Measurements from ENCODE around the gene FHIT. TPM values are rescaled to one million over a fixed set of nuclear protein-coding genes. Genes with fewer than 3 reads are reported as not detected.
A peak's percentile ranks its signal among the peaks of the same experiment; 100 is the strongest.

The FHIT gene
- total and polyA plus RNA-seq, 2 donors from 2014 or later, result 20.2 to 61.2 TPM

- Histone ChIP-seq H3K4me1 (ENCODE audit: control insufficient read depth in 2 of 3, insufficient read depth in 2 of 3, low read depth in 1 of 3, low read length in 3 of 3) (no peaks in the 10 kb centered on the region), H3K27me3 (ENCODE audit: control insufficient read depth, insufficient read depth, low read length) (no peaks in the 10 kb centered on the region), H3K4me3 (ENCODE audit: low read length in 3 of 3) (no peak overlapping the region), H3K9me3 (ENCODE audit: control insufficient read depth in 2 of 3, insufficient read depth in 1 of 3, low read length in 3 of 3) (no peaks in the 10 kb centered on the region), H3K36me3 (ENCODE audit: control insufficient read depth in 2 of 3, insufficient read depth in 3 of 3, low read length in 3 of 3) (no peaks in the 10 kb centered on the region), H3K9ac (ENCODE audit: low read length in 3 of 3) (no peak overlapping the region), H3K27ac (ENCODE audit: low read depth in 2 of 2, low read length in 2 of 2) (no peak overlapping the region)
- FAIRE-seq (no peak), DNase-seq (no peak)
- intact Hi-C loops (cut with DNase I), result no loop called here
- TF ChIP-seq CTCF (IDR thresholded peaks at IDR 0.05; ENCODE audit: borderline replicate concordance, extremely low read depth, insufficient read depth), result no peak
These were observed 449.9 kb downstream of the FHIT start for GRCh38 chr3:60801307-60801706.

GRCh38 chr3:60798456-60798855 is 452.8 kb downstream of the FHIT start:
- intact Hi-C loops (cut with DNase I), result no loop called here

GRCh38 chr3:60792249-60792852 is 458.9 kb downstream of the FHIT start:
- Histone ChIP-seq H3K27me3 (ENCODE audit: control insufficient read depth, insufficient read depth, low read length) (no peaks in the 10 kb centered on the region), H3K9me3 (ENCODE audit: control insufficient read depth in 2 of 3, insufficient read depth in 1 of 3, low read length in 3 of 3) (no peaks in the 10 kb centered on the region), H3K9ac (ENCODE audit: low read length in 3 of 3) (no peak overlapping the region), H3K4me1 (ENCODE audit: control insufficient read depth in 2 of 3, insufficient read depth in 2 of 3, low read depth in 1 of 3, low read length in 3 of 3) (no peaks in the 10 kb centered on the region), H3K27ac (ENCODE audit: low read depth in 2 of 2, low read length in 2 of 2) (no peak overlapping the region), H3K4me3 (ENCODE audit: low read length in 3 of 3) (no peak overlapping the region), H3K36me3 (ENCODE audit: control insufficient read depth in 2 of 3, insufficient read depth in 3 of 3, low read length in 3 of 3) (no peaks in the 10 kb centered on the region)
- intact Hi-C loops (cut with DNase I), result no loop called here
- TF ChIP-seq CTCF (IDR thresholded peaks at IDR 0.05; ENCODE audit: borderline replicate concordance, extremely low read depth, insufficient read depth), result no peak
- FAIRE-seq (no peak), DNase-seq (peak in 1 of 5 donors; percentile 5)

More at GRCh38 chr3:60798456-60798855, 452.8 kb downstream of the FHIT start:
- no peak for TF ChIP-seq CTCF (IDR thresholded peaks at IDR 0.05; ENCODE audit: borderline replicate concordance, extremely low read depth, insufficient read depth)
- FAIRE-seq, result no peak
- Histone ChIP-seq H3K27ac (ENCODE audit: low read depth in 2 of 2, low read length in 2 of 2) (no peak overlapping the region), H3K4me3 (ENCODE audit: low read length in 3 of 3) (no peak overlapping the region), H3K4me1 (ENCODE audit: control insufficient read depth in 2 of 3, insufficient read depth in 2 of 3, low read depth in 1 of 3, low read length in 3 of 3) (no peaks in the 10 kb centered on the region), H3K9me3 (ENCODE audit: control insufficient read depth in 2 of 3, insufficient read depth in 1 of 3, low read length in 3 of 3) (no peaks in the 10 kb centered on the region), H3K9ac (ENCODE audit: low read length in 3 of 3) (no peak overlapping the region), H3K27me3 (ENCODE audit: control insufficient read depth, insufficient read depth, low read length) (no peaks in the 10 kb centered on the region), H3K36me3 (ENCODE audit: control insufficient read depth in 2 of 3, insufficient read depth in 3 of 3, low read length in 3 of 3) (no peaks in the 10 kb centered on the region)
- no peak for DNase-seq

- no peaks in the 10 kb centered on the region for H3K9me3 ChIP-seq (ENCODE audit: control insufficient read depth in 2 of 3, insufficient read depth in 1 of 3, low read length in 3 of 3)
- DNase-seq, result no peak
- H3K9ac ChIP-seq (ENCODE audit: low read length in 3 of 3), result no peak overlapping the region
- H3K4me1 ChIP-seq (ENCODE audit: control insufficient read depth in 2 of 3, insufficient read depth in 2 of 3, low read depth in 1 of 3, low read length in 3 of 3), result no peaks in the 10 kb centered on the region
- intact Hi-C loops (cut with DNase I), result no loop called here
- no peak for FAIRE-seq
- no peaks in the 10 kb centered on the region for H3K36me3 ChIP-seq (ENCODE audit: control insufficient read depth in 2 of 3, insufficient read depth in 3 of 3, low read length in 3 of 3)
- H3K4me3 ChIP-seq (ENCODE audit: low read length in 3 of 3), result no peak overlapping the region
- no peaks in the 10 kb centered on the region for H3K27me3 ChIP-seq (ENCODE audit: control insufficient read depth, insufficient read depth, low read length)
- TF ChIP-seq CTCF (IDR thresholded peaks at IDR 0.05; ENCODE audit: borderline replicate concordance, extremely low read depth, insufficient read depth), result no peak
- H3K27ac ChIP-seq (ENCODE audit: low read depth in 2 of 2, low read length in 2 of 2), result no peak overlapping the region
These were observed 463.1 kb downstream of the FHIT start for GRCh38 chr3:60788185-60788584.

Data from kidney (tissue), 14 donors.